ENCODE measurements around the gene S100A10. TPM values are rescaled to one million over a fixed set of nuclear protein-coding genes. Genes with fewer than 3 reads are reported as not detected.

S100A10 gene
- total RNA-seq, 2 experiments from 2014 or later: 189 to 204 TPM

DNA sequence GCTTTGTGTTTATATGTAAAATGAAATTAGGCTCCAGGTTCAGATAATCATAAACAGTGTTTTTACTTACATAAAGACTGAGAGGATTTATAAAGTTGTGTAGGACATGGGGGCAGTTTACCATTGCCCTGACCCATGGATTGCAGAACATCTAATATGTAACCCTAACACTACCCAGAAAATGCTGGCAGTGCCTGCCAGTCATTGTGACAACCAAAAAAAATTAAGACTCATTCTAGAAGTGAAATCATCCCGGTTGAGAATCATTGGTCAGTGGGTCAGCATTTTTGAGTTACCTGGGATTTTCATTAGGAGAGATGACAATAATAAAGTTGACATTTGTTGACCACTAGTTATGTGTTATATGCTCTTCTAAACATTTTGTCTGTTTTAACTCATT, 53.1 kb downstream of the S100A10 start:
- Histone ChIP-seq H3K36me3 (ENCODE audit: insufficient read depth, low read length) (no peaks in the 10 kb centered on the region), H3K4me3 (ENCODE audit: low read length) (no peak overlapping the region), H3K9me3 (ENCODE audit: control insufficient read depth in 1 of 2, insufficient read depth in 1 of 2, low read length in 2 of 2) (no peaks in the 10 kb centered on the region), H3K27ac (ENCODE audit: low read depth in 1 of 2, low read length in 2 of 2) (no peak overlapping the region), H3K27me3 (ENCODE audit: control insufficient read depth in 1 of 2, insufficient read depth in 2 of 2, low read length in 2 of 2) (no peaks in the 10 kb centered on the region), H3K4me1 (ENCODE audit: insufficient read depth, low read length) (peaks cover 38% of the 10 kb centered on the region)
- H3K9me3 Mint-ChIP-seq: no peaks in the 10 kb centered on the region
- H3K27me3 Mint-ChIP-seq: peaks cover 5% of the 10 kb centered on the region
- POLR2A ChIA-PET: no interaction called here
- H3K4me3 Mint-ChIP-seq: no peak overlapping the region
- no peak overlapping the region for H3K27ac Mint-ChIP-seq
- peaks cover 28% of the 10 kb centered on the region for H3K4me1 Mint-ChIP-seq (ENCODE audit: low read depth)
- no peaks in the 10 kb centered on the region for H3K36me3 Mint-ChIP-seq (ENCODE audit: low read depth)
- intact Hi-C loops (cut with DNase I, micrococcal nuclease): no loop called here
- ATAC-seq (ENCODE audit: poor library complexity) (no peak), DNase-seq (no peak)
- TF ChIP-seq, protein P1, sequence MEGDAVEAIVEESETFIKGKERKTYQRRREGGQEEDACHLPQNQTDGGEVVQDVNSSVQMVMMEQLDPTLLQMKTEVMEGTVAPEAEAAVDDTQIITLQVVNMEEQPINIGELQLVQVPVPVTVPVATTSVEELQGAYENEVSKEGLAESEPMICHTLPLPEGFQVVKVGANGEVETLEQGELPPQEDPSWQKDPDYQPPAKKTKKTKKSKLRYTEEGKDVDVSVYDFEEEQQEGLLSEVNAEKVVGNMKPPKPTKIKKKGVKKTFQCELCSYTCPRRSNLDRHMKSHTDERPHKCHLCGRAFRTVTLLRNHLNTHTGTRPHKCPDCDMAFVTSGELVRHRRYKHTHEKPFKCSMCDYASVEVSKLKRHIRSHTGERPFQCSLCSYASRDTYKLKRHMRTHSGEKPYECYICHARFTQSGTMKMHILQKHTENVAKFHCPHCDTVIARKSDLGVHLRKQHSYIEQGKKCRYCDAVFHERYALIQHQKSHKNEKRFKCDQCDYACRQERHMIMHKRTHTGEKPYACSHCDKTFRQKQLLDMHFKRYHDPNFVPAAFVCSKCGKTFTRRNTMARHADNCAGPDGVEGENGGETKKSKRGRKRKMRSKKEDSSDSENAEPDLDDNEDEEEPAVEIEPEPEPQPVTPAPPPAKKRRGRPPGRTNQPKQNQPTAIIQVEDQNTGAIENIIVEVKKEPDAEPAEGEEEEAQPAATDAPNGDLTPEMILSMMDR (IDR thresholded peaks at IDR 0.05): no peak
- CTCF ChIA-PET: interaction anchor here (1.1 to 7.3 kb wide), 3 partner anchors 31 to 94 kb away, joined by 3 to 36 read pairs (median 5); partner anchors contain the start of gene THEM4

DNA sequence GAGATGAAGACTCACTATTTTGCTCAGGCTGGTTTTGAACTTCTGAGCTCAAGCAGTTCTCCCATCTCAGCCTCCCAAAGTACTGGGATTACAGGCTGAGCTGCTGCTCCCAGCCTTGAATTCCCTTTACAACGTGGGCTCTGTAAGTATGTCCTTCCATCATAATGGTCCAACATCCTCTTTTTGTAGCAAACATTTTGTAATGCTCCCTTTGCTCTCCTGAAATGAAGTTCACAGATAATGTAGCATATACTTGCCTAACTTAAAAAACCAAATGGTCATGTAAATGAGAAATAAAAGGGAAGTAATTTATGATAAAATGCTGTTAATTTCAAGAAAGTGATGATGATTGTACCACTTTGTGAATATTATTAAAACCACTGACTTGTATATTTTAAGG, 53.9 kb downstream of the S100A10 start:
- H3K27ac Mint-ChIP-seq: no peak overlapping the region
- peaks cover 31% of the 10 kb centered on the region for H3K4me1 ChIP-seq (ENCODE audit: insufficient read depth, low read length)
- intact Hi-C loops (cut with DNase I, micrococcal nuclease): no loop called here
- TF ChIP-seq, protein P1 (IDR thresholded peaks at IDR 0.05): no peak
- DNase-seq (no peak), ATAC-seq (ENCODE audit: poor library complexity) (no peak)
- no peaks in the 10 kb centered on the region for H3K36me3 ChIP-seq (ENCODE audit: insufficient read depth, low read length)
- no peaks in the 10 kb centered on the region for H3K9me3 ChIP-seq (ENCODE audit: control insufficient read depth in 1 of 2, insufficient read depth in 1 of 2, low read length in 2 of 2)
- H3K4me1 Mint-ChIP-seq (ENCODE audit: low read depth): peaks cover 21% of the 10 kb centered on the region
- H3K4me3 Mint-ChIP-seq: no peak overlapping the region
- ChIA-PET CTCF (interaction anchor here (1.9 to 7.3 kb wide), 2 partner anchors 28 to 61 kb away, joined by 7 to 36 read pairs; no protein-coding TSS in a partner anchor), POLR2A (no interaction called here)
- no peak overlapping the region for H3K4me3 ChIP-seq (ENCODE audit: low read length)
- no peak overlapping the region for H3K27ac ChIP-seq (ENCODE audit: low read depth in 1 of 2, low read length in 2 of 2)
- peaks cover 5% of the 10 kb centered on the region for H3K27me3 Mint-ChIP-seq
- H3K36me3 Mint-ChIP-seq (ENCODE audit: low read depth): no peaks in the 10 kb centered on the region
- no peaks in the 10 kb centered on the region for H3K27me3 ChIP-seq (ENCODE audit: control insufficient read depth in 1 of 2, insufficient read depth in 2 of 2, low read length in 2 of 2)
- H3K9me3 Mint-ChIP-seq: no peaks in the 10 kb centered on the region

DNA sequence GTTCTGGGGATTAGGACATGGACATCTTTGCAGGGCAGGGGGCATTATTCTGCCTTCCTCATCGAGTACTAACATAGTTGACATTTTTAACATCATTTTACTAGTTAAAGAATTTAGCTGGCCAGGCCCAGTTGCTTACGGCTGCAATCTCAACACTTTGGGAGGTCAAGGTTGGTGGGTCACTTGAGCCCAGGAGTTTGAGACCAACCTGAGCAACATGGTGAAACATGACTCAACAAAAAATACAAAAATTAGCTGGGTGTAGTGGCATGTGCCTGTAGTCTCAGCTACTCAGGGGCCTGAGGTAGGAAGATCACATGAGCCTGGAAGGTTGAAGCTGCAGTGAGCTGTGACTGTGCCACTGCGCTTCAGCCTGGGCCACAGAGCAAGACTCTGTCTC, 54.5 kb downstream of the S100A10 start:
- peaks cover 5% of the 10 kb centered on the region for H3K27me3 Mint-ChIP-seq
- H3K36me3 ChIP-seq (ENCODE audit: insufficient read depth, low read length): no peaks in the 10 kb centered on the region
- no peaks in the 10 kb centered on the region for H3K27me3 ChIP-seq (ENCODE audit: control insufficient read depth in 1 of 2, insufficient read depth in 2 of 2, low read length in 2 of 2)
- ATAC-seq (ENCODE audit: poor library complexity) (no peak), DNase-seq (no peak)
- TF ChIP-seq, protein P1 (IDR thresholded peaks at IDR 0.05): no peak
- H3K9me3 Mint-ChIP-seq: no peaks in the 10 kb centered on the region
- intact Hi-C loops (cut with DNase I, micrococcal nuclease): no loop called here
- H3K4me3 Mint-ChIP-seq: no peak overlapping the region
- H3K36me3 Mint-ChIP-seq (ENCODE audit: low read depth): no peaks in the 10 kb centered on the region
- no peak overlapping the region for H3K27ac ChIP-seq (ENCODE audit: low read depth in 1 of 2, low read length in 2 of 2)
- H3K9me3 ChIP-seq (ENCODE audit: control insufficient read depth in 1 of 2, insufficient read depth in 1 of 2, low read length in 2 of 2): no peaks in the 10 kb centered on the region
- ChIA-PET CTCF (interaction anchor here (1.9 to 7.3 kb wide), 2 partner anchors 29 to 62 kb away, joined by 7 to 36 read pairs; no protein-coding TSS in a partner anchor), POLR2A (no interaction called here)
- no peak overlapping the region for H3K4me3 ChIP-seq (ENCODE audit: low read length)
- no peak overlapping the region for H3K27ac Mint-ChIP-seq
- H3K4me1 ChIP-seq (ENCODE audit: insufficient read depth, low read length): peaks cover 24% of the 10 kb centered on the region
- H3K4me1 Mint-ChIP-seq (ENCODE audit: low read depth): peaks cover 16% of the 10 kb centered on the region

Measured in CD4-positive, alpha-beta T cell (primary cell).